Stimulated activated CD4-positive, alpha-beta T cell treated with anti-CD3 and anti-CD28 coated beads, Interleukin-4, amount 100 ng/mL, for 4 hours (primary cell): ENCODE results near the gene COL4A3.
"Not testable (repeated sequence)": the region's sequence is repeated elsewhere in the genome, so short reads cannot be mapped to it uniquely, and the experiment has no call there.

Experiments
- DNase-seq, 2 experiments: peaks; one replicate each; pipeline ENCODE4 v3.0.0-alpha.2; 2020

Gene COL4A3

GRCh38 chr2:227160164-227160563, 4.3 kb upstream of the COL4A3 start:
- DNase-seq, result no peak

- no peak for DNase-seq
Observed at GRCh38 chr2:227161947-227162346, 2.5 kb upstream of the COL4A3 start.

- no peak for DNase-seq
Observed at GRCh38 chr2:227163485-227163997, 883 bp upstream of the COL4A3 start.

GRCh38 chr2:227164763-227165291, 403 bp downstream of the COL4A3 start:
- DNase-seq, result no peak

GRCh38 chr2:227171779-227172178, 7.4 kb downstream of the COL4A3 start:
- not testable (repeated sequence) for DNase-seq

DNA sequence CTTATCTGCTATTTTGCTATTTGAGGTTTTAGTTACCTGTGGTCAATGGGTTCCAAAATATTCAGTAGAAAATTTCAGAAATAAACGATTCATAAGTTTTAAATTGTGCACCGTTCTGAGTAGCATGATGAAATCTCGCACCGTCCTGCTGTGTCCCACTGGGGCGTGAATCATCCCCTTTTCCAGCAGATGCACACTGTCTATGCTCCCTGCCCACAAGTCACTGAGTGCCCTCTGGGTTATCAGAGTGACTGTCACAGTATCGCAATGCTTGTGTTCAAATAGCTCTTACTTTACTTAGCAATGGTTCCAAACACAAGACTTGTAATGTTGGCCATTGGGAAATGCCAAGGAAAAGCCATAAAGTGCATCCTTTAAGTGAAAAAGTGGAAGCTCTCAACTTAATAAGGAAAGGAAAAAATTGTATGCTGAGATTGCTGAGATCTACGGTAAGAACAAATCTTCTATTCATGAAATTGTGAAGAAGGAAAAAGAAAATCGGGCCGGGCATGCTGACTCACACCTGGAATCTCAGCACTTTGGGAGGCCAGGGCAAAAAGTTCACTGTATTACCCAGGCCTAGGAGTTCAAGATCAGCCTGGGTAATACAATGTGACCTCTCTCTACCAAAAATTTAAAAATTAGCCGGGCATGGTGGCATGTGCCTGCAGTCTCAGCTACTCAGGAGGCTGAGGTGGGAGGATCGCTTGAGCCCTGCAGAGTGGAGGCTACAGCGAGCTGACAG, 13.3 kb downstream of the COL4A3 start:
- DNase-seq, result no peak

DNA sequence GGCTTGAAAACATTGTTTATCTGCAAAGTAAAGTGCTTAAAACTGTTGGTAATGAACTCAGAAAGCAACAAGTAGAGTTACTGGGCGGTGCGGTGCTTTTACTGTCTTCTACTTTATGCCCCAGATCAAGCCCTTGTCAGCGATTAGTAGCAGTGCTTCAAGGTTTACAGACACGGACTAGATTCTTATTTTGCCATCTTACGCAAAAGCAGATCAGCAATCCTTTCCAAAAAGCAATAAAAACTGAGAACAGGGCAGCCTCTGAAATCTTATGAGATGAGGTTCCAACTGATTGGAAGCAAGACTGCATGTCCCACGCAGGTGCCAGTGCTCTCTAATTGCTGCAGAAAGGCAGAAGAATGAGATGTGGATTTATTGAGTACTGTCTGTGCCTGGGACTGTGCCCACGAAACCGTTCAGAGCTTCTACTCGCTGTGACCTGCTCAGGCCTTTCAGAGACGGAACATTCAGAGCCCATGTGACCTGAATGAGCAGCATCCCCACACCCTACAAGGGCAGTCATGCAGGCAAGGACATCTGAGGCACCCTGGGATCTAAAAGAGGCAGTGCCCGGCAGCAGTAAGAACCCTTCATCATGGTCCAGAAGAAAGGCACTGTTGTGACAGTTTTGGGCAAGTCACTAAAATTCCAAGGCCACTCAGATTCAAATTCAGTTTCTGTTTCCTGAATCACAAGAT, 15.7 kb downstream of the COL4A3 start:
- no peak for DNase-seq

DNA sequence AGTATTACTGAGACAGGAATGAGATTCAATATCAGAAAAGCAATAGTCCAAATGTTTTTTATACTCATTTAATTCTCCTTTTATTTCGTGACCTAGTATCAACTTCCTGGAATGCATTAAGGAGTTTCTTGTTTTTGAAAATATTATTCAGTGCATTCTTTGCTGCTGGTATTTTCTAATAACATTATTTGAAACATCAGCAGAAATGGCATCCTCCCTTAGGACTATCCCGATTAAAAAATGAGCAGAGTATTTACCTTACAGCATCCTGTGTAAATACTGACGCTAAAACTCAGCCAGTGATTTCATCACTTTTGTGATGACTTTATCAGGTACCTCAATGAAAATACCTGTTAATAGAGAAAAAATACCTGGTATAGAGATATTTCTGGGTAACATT, 16.3 kb downstream of the COL4A3 start:
- DNase-seq, result no peak

DNA sequence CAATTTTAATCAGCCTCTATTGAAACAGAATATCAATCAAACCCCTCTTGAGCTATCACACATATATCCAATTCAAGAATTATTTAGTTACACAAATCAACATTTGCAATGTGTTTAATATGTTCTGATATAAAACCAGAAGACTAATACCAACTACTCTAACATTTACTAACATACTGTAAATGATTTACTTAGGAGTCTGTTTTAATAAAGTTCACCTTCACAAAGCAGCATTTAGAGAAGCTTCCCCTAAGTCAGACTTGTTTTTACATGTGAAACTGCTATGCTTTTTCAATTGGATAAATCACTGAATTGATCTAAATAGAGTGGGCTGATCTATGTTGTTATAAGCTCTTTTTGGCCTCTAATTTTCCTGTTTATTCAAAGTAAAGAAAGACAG, 18.3 kb downstream of the COL4A3 start:
- DNase-seq, result no peak

GRCh38 chr2:227183657-227184367, 19.4 kb downstream of the COL4A3 start:
- no peak for DNase-seq

GRCh38 chr2:227185615-227186232, 21.3 kb downstream of the COL4A3 start:
- DNase-seq, result no peak

- DNase-seq, result no peak
Observed at GRCh38 chr2:227186751-227187150, 22.3 kb downstream of the COL4A3 start.

- DNase-seq, result no peak
Observed at GRCh38 chr2:227188292-227188691, 23.9 kb downstream of the COL4A3 start.

DNA sequence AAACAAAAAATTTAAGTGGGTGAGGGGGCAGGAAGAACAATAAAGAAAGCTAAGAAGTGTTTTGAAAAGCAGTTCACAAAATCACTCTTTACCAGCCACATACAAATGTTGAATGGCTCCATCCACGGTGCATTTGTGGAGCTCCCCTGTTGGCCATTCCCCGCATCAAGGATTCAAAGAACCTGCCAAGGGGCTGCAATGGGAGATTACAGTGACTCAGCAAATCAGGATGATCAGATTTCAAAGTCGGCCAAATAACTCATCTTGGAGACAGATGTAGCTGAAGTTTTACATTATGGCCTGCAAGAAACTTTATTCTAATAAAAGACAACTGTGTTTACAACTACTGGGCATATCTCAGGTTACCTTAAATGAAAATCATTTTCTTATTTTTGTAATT, 26.9 kb downstream of the COL4A3 start:
- no peak for DNase-seq

GRCh38 chr2:227192491-227192890, 28.1 kb downstream of the COL4A3 start:
- DNase-seq, result no peak

DNA sequence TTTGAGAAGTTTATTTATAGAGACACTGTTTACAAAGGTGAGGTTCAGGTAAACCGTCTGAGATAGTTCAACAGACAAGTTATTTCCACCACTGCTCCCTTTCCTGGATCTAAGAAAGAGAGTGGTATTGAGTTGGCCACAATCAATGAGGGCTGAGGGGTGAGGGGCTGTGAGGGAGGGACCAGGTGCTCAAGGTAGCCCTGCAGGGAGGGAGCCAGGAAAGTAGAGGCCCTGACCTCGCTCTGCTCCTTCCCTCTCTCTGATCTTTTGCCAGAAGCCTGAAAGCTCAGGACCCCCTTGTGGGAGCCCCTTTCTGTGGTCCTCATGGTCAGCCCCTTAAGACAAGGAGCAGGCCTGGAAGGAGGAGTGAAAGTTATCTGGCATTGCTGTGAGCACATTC, 29.8 kb downstream of the COL4A3 start:
- no peak for DNase-seq

DNA sequence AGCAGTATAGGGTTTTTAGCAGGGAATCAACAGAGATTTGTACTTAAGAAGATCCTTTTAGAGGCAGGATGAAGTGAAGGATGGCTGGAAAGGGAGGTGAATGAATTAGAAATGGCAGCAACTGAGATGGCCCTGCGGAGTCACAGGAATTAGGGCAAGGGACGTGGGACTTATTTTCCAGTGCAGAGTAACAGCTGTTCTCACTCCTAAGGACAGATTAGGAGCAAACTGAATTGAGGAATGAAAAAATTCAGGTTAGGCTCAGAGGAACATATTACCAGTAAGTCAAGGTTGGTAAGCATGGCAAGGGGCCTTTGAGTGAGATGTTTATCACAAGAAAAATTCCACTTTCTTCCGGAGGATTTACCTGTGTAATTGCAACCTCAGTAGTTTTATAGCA, 34.4 kb downstream of the COL4A3 start:
- no peak for DNase-seq

- DNase-seq, result no peak
Observed at GRCh38 chr2:227201771-227202170, 37.3 kb downstream of the COL4A3 start.

GRCh38 chr2:227204452-227204851, 40.0 kb downstream of the COL4A3 start:
- no peak for DNase-seq

- no peak for DNase-seq
Observed at GRCh38 chr2:227205701-227206100, 41.3 kb downstream of the COL4A3 start.

DNA sequence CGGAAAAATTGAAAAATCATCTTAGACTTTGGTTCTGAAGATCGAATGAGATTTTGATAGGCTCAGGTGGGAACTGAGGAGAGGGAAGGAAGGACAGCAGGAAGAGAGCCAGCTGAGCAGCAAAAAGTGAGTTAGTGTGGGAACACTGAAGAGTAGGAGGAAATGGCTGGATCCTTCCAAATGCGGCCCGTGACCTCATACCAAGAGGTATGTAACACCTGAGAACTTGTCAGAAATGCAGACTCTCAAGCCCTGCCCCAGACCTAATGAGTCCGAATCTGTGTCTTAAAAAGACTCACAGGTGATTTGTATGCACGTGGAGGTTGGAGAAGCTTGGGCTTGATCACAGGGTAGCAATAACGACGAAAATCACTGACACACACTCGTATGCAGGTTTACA, 42.0 kb downstream of the COL4A3 start:
- no peak for DNase-seq

GRCh38 chr2:227207573-227207972, 43.1 kb downstream of the COL4A3 start:
- DNase-seq, result no peak

DNA sequence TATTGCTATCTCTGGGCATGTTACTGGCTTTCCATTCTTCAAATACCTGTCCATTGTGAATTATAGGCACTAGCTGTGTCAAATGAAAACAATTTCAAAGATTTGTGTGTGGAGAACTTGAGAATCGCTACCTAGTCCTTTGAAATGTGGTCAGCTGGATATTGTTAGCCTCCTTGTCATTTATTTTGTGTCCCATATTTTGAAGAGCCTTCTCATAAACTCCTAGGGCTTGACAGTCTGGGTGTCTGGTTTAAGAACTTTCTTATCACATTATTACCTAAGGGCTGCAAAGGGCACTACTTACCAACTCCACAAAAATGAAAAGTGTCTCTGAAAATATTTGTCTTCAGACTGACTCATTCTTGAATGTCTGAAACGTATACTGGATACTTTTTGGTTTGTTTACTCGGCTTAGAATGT, 50.2 kb downstream of the COL4A3 start:
- no peak for DNase-seq
